Gastrocnemius medialis (tissue), 4 donors: ENCODE measurements around the gene EPB41L5.

Experiments used
- POLR2A ChIP-seq, 2 donors: fragments of 450-650 bp; IDR thresholded peaks; one replicate each; pipeline ENCODE4 v1.6.1; 2017; ENCODE audit warnings: antibody characterized with exemption in 2 of 2, mild to moderate bottlenecking in 2 of 2, moderate library complexity in 2 of 2
- TF ChIP-seq, protein P1 (sequence below), 5 experiments: fragments of 450-650 bp in 3 of 5; fragments of 200-600 bp in 2 of 5; sonication (generic) in 2 of 5; IDR thresholded peaks in 4 of 5; conservative IDR thresholded peaks in 1 of 5; 1 replicate in 4 of 5; 2 replicates in 1 of 5; pipeline ENCODE4 v1.5.1; 2016 to 2019; ENCODE audit warnings: antibody characterized with exemption in 5 of 5, mild to moderate bottlenecking in 3 of 5, moderate library complexity in 3 of 5

DNA sequence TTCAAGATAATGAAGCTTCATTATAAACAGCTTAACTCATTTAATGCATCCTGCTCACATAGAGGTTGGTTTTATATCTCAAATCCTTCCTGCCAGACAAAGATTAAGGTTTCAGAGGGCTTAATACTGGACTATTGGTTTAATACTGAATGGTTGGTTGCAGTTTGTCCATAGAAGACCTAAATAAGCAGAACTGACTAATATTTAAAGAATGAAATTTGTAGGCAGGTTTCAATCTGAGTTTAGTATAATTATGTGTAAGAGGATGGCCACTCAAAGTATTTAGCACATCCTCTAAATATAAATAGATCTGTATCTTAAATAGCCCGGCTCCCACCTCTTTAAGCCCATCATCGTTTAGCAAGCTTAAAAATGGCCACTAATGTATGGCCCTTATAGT, 92.5 kb downstream of the EPB41L5 start:
- no peak for TF ChIP-seq POLR2A (IDR thresholded peaks at IDR 0.05)
- TF ChIP-seq, protein P1, sequence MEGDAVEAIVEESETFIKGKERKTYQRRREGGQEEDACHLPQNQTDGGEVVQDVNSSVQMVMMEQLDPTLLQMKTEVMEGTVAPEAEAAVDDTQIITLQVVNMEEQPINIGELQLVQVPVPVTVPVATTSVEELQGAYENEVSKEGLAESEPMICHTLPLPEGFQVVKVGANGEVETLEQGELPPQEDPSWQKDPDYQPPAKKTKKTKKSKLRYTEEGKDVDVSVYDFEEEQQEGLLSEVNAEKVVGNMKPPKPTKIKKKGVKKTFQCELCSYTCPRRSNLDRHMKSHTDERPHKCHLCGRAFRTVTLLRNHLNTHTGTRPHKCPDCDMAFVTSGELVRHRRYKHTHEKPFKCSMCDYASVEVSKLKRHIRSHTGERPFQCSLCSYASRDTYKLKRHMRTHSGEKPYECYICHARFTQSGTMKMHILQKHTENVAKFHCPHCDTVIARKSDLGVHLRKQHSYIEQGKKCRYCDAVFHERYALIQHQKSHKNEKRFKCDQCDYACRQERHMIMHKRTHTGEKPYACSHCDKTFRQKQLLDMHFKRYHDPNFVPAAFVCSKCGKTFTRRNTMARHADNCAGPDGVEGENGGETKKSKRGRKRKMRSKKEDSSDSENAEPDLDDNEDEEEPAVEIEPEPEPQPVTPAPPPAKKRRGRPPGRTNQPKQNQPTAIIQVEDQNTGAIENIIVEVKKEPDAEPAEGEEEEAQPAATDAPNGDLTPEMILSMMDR (IDR thresholded peaks at IDR 0.05 in 4 of 5, conservative IDR thresholded peaks at IDR 0.05 in 1 of 5): no peak
